Natural killer cell (primary cell): ENCODE measurements around the gene RND1. TPM values are rescaled to one million over a fixed set of nuclear protein-coding genes. Genes with fewer than 3 reads are reported as not detected.

Experiments
- ATAC-seq, 3 donors: fragments of 150-1000 bp in 2 of 3; fragments of 200-7000 bp in 1 of 3; cut with Tn5 transposase; 1 replicate in 1 of 3; 2 replicates in 2 of 3; pipeline ENCODE4 v1.10.0; 2021; ENCODE audit warnings: mild to moderate bottlenecking in 2 of 3, moderate library complexity in 2 of 3
- DNase-seq, 2 donors: peaks; one replicate each; pipeline versions ENCODE4 v3.0.0 to v3.0.0-alpha.2; 2013 to 2021; ENCODE audit warnings: mixed read lengths in 1 of 2
- H3K27ac ChIP-seq: one replicate; pipeline ENCODE4 v1.5.1; 2013; ENCODE audit warnings: mild to moderate bottlenecking, low read length
- H3K27me3 ChIP-seq: one replicate; pipeline ENCODE4 v1.6.1; 2013; ENCODE audit warnings: low read length; ENCODE audit not compliant: control insufficient read depth, insufficient read depth
- H3K36me3 ChIP-seq: one replicate; pipeline ENCODE4 v1.6.1; 2013; ENCODE audit warnings: low read length; ENCODE audit not compliant: control insufficient read depth, insufficient read depth
- H3K4me1 ChIP-seq: one replicate; pipeline ENCODE4 v1.6.1; 2013; ENCODE audit warnings: low read length; ENCODE audit not compliant: control insufficient read depth, insufficient read depth
- H3K4me3 ChIP-seq: one replicate; pipeline ENCODE4 v1.5.1; 2013; ENCODE audit warnings: low read length
- H3K9me3 ChIP-seq: one replicate; pipeline ENCODE4 v1.6.1; 2013; ENCODE audit warnings: low read length; ENCODE audit not compliant: control insufficient read depth, insufficient read depth
- H3K27ac Mint-ChIP-seq, 2 donors: one replicate each; pipeline ENCODE4 v1.8.0; 2022; ENCODE audit warnings: mild to moderate bottlenecking in 2 of 2, mixed read lengths in 2 of 2, moderate library complexity in 1 of 2
- H3K27me3 Mint-ChIP-seq, 2 donors: one replicate each; pipeline ENCODE4 v1.8.0; 2022; ENCODE audit warnings: low read depth in 2 of 2, mixed read lengths in 2 of 2
- H3K36me3 Mint-ChIP-seq: one replicate; pipeline ENCODE4 v1.8.0; 2022; ENCODE audit warnings: mixed read lengths
- H3K4me1 Mint-ChIP-seq, 2 donors: one replicate each; pipeline ENCODE4 v1.8.0; 2022; ENCODE audit warnings: mixed read lengths in 2 of 2
- H3K4me3 Mint-ChIP-seq: one replicate; pipeline ENCODE4 v1.8.0; 2022; ENCODE audit warnings: mild to moderate bottlenecking, moderate library complexity, mixed read lengths
- H3K9me3 Mint-ChIP-seq, 2 donors: one replicate each; pipeline ENCODE4 v1.8.0; 2022; ENCODE audit warnings: mixed read lengths in 2 of 2
- WGBS: methylation state at CpG from one replicate; pipeline ENCODE4 v1.1.7; 2013; ENCODE audit warnings: missing lambda C conversion rate; ENCODE audit not compliant: insufficient coverage; 5-methylcytosine and 5-hydroxymethylcytosine counted together
- intact Hi-C: fragments of 100-400 bp; cut with micrococcal nuclease; formaldehyde crosslinking; loops from one replicate; pipeline ENCODE4 v1.14.2; 2022
- total RNA-seq, 4 donors: library from RNA; stranded (reverse); fragments of 120-200 nt in 1 of 4; gene quantifications; one replicate each; pipeline versions ENCODE4 v1.2.3 to v1.2.4, GENCODE V29; 2013 to 2022
- TF ChIP-seq, protein P1 (sequence below): fragments of 200-600 bp; IDR thresholded peaks from one replicate; pipeline ENCODE4 v1.8.0; 2022; ENCODE audit warnings: antibody characterized with exemption

Gene RND1
- total RNA-seq, 3 donors from 2014 or later (not counting 1 experiment from before 2014, with no cell fraction given) = 1.7 to 6.8 (median 5.6) TPM

DNA sequence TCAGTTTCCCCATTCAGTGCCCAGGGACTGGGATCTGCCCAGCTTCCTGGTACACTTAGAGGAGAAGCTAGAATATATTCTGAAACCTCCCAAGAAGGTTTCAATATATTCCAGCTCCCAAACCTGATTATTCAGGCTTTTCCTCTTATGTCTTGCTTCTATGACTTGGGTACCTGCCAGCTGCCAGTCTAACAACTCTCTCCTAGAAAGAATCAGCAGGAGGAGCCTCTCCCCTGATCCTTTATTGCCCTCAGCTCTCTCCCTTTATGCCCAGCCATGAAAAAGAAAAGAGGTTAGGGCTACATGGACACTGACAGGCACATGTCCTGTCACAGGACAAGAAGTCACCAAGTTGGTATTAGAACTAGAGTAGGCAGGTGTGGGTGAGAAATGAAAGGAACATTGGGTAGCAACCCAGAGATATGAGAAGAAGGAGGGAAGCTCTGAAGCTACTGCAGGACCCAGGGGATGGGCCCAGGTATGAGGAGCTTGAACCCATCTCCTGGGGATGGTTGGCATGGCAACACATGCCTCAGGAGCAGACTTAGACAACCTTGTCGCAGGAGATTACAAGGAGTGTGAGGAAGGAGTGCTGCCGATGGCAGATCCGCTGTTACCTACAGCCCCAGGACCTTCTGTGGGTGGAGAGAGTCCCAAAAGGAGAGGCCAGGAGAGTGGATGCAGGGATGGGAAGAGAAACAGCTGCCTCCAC lies 49.4 kb downstream of the RND1 start:
- 93% methylated on average over 3 of the region's 3 CpGs for WGBS
- TF ChIP-seq, protein P1, sequence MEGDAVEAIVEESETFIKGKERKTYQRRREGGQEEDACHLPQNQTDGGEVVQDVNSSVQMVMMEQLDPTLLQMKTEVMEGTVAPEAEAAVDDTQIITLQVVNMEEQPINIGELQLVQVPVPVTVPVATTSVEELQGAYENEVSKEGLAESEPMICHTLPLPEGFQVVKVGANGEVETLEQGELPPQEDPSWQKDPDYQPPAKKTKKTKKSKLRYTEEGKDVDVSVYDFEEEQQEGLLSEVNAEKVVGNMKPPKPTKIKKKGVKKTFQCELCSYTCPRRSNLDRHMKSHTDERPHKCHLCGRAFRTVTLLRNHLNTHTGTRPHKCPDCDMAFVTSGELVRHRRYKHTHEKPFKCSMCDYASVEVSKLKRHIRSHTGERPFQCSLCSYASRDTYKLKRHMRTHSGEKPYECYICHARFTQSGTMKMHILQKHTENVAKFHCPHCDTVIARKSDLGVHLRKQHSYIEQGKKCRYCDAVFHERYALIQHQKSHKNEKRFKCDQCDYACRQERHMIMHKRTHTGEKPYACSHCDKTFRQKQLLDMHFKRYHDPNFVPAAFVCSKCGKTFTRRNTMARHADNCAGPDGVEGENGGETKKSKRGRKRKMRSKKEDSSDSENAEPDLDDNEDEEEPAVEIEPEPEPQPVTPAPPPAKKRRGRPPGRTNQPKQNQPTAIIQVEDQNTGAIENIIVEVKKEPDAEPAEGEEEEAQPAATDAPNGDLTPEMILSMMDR = no peak
- Mint-ChIP-seq H3K27me3 (peaks cover 8 to 16% of the 10 kb centered on the region in 2 donors), H3K4me1 (peaks cover 12 to 52% of the 10 kb centered on the region in 2 donors), H3K27ac (peak overlapping the region in 1 of 2 donors; percentile 0), H3K36me3 (no peaks in the 10 kb centered on the region), H3K9me3 (no peaks in the 10 kb centered on the region), H3K4me3 (peak overlapping the region; percentile 93)
- DNase-seq (no peak), ATAC-seq (no peak)
- intact Hi-C loops = no loop called here
- no peak overlapping the region for H3K27ac ChIP-seq
- no peaks in the 10 kb centered on the region for H3K36me3 ChIP-seq
- H3K4me3 ChIP-seq = no peak overlapping the region
- H3K4me1 ChIP-seq = peaks cover 35% of the 10 kb centered on the region
- H3K27me3 ChIP-seq = peaks cover 11% of the 10 kb centered on the region
- H3K9me3 ChIP-seq = no peaks in the 10 kb centered on the region

DNA sequence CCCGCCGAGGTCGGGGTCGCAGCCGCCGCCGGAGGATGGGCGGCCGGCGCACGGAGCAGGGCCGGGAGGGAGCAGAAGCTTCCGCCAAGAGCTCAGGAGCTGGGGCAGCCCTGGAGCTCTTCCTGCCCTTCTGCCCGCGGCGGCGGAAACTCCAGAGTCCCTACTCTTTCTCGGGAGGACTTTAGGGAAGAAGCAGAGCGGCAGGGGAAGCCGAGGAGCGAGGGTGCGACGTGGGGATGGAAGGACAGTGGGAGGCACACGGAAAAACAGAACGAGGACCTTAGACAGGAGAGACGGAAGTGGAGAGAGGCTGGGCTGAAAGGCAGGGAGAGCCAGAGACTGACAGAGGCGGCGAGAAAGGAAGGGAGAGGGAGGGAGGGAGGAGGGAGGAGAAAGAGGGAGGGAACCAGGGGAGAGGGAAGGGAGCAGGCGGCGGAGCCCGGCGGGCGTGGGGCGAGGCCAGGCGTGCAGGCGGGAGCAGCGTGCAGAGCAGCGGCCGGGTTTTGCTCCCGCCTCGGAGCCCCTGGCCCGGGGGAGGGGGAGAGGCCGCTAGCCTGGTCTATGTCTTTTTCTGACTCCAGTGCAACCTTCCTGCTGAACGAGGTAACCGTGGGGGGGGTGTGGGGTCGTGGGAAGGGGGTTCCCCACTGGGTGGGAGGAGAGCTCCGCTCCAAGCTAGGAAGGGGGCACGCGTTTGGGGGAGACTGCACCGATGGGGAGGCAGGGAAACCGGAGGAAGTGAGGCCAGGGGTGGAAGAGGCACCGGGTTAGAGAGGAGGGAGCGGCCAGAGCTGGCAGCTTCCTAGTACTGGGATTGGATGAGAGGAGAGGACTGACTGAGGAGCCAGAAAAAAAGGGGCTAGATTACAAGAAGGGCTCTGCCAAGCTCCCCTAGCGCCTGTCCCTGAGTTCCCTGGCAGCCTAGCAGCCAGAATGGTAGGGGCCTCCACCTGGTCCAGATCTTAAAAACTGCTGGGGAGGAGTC lies 50.3 kb downstream of the RND1 start:
- H3K4me3 ChIP-seq = peak overlapping the region; percentile 60
- 2% methylated on average over 54 of the region's 54 CpGs for WGBS
- DNase-seq = peak in 1 of 2 donors; percentile 56
- Mint-ChIP-seq H3K27ac (peak overlapping the region in 1 of 2 donors; percentile 73), H3K9me3 (no peaks in the 10 kb centered on the region), H3K36me3 (no peaks in the 10 kb centered on the region), H3K27me3 (peaks cover 8 to 16% of the 10 kb centered on the region in 2 donors), H3K4me3 (peak overlapping the region; percentile 93), H3K4me1 (peaks cover 12 to 52% of the 10 kb centered on the region in 2 donors)
- H3K27ac ChIP-seq = no peak overlapping the region
- H3K36me3 ChIP-seq = no peaks in the 10 kb centered on the region
- no peaks in the 10 kb centered on the region for H3K9me3 ChIP-seq
- peaks cover 11% of the 10 kb centered on the region for H3K27me3 ChIP-seq
- intact Hi-C loops = no loop called here
- TF ChIP-seq, protein P1 = no peak
- H3K4me1 ChIP-seq = peaks cover 35% of the 10 kb centered on the region
- peak; percentile 31 to 53 (median 37) for ATAC-seq

- under 1% methylated on average over 70 of the region's 70 CpGs for WGBS
- Mint-ChIP-seq H3K4me1 (peaks cover 12 to 52% of the 10 kb centered on the region in 2 donors), H3K27ac (peak overlapping the region in 1 of 2 donors; percentile 73), H3K9me3 (no peaks in the 10 kb centered on the region), H3K27me3 (peaks cover 8 to 16% of the 10 kb centered on the region in 2 donors), H3K4me3 (peak overlapping the region; percentile 93), H3K36me3 (no peaks in the 10 kb centered on the region)
- ATAC-seq = peak; percentile 84 to 93 (median 89)
- no peak overlapping the region for H3K27ac ChIP-seq
- H3K9me3 ChIP-seq = no peaks in the 10 kb centered on the region
- peaks cover 35% of the 10 kb centered on the region for H3K4me1 ChIP-seq
- TF ChIP-seq, protein P1 = peak; percentile 99
- H3K36me3 ChIP-seq = no peaks in the 10 kb centered on the region
- peak; percentile 86 to 87 for DNase-seq
- peak overlapping the region; percentile 60 for H3K4me3 ChIP-seq
- peaks cover 11% of the 10 kb centered on the region for H3K27me3 ChIP-seq
- intact Hi-C loops = no loop called here
These were observed 51.2 kb downstream of the RND1 start for GRCh38 chr12:48814262-48815125.
